KG1 (cell line): ENCODE data around the gene GFM2.
"Not testable (repeated sequence)": the region's sequence is repeated elsewhere in the genome, so short reads cannot be mapped to it uniquely, and the experiment has no call there.

Experiments used
- DNase-seq: peaks from one replicate; lab custom pipeline; 2025; lab: John Stamatoyannopoulos, UW

The GFM2 gene

GRCh38 chr5:74717596-74717995 is 49.3 kb downstream of the GFM2 start:
- DNase-seq: no peak

GRCh38 chr5:74693191-74693590 is 73.7 kb downstream of the GFM2 start:
- DNase-seq: no peak

- DNase-seq: no peak
These were observed 79.8 kb downstream of the GFM2 start for GRCh38 chr5:74686962-74687751.

GRCh38 chr5:74685979-74686631 is 80.8 kb downstream of the GFM2 start:
- no peak for DNase-seq

GRCh38 chr5:74684900-74685851 is 81.7 kb downstream of the GFM2 start, which contains the start of gene HEXB:
Gene HEXB (plus strand): TSS chr5:74685233. CDS start chr5:74685261, 28 bp downstream.
- DNase-seq: peak; percentile 78

GRCh38 chr5:74679966-74680365 is 87.0 kb downstream of the GFM2 start:
- no peak for DNase-seq

GRCh38 chr5:74679300-74679699 is 87.6 kb downstream of the GFM2 start:
- DNase-seq: not testable (repeated sequence)

GRCh38 chr5:74678123-74678522 is 88.8 kb downstream of the GFM2 start:
- DNase-seq: not testable (repeated sequence)

GRCh38 chr5:74676466-74676865 is 90.5 kb downstream of the GFM2 start:
- DNase-seq: not testable (repeated sequence)

- DNase-seq: no peak
These were observed 93.7 kb downstream of the GFM2 start for GRCh38 chr5:74673011-74673790.

GRCh38 chr5:74672215-74672877 is 94.6 kb downstream of the GFM2 start:
- DNase-seq: no peak
